ENCODE measurements around the gene BEGAIN. TPM values are rescaled to one million over a fixed set of nuclear protein-coding genes. Genes with fewer than 3 reads are reported as not detected.

The BEGAIN gene
- total RNA-seq, 3 donors from 2014 or later = 0.64 to 4.1 (median 2.0) TPM

GRCh38 chr14:100589760-100590469, 2.7 kb upstream of the BEGAIN start:
- peaks cover 0 to 9% of the 10 kb centered on the region in 2 donors for H3K27me3 ChIP-seq
- intact Hi-C loops (cut with DNase I; ENCODE audit: low total_unique reads) = loop anchor here (5.0 kb wide), 1 partner anchor 833 kb away; no protein-coding TSS in a partner anchor
- H3K27ac ChIP-seq = no peak overlapping the region
- no peaks in the 10 kb centered on the region for H3K9me3 ChIP-seq
- H3K4me1 ChIP-seq = no peaks in the 10 kb centered on the region
- no peak for DNase-seq (ENCODE audit: low spot score in 2 of 2)
- no peak overlapping the region for H3K4me3 ChIP-seq
- no peaks in the 10 kb centered on the region for H3K36me3 ChIP-seq
- no peak for TF ChIP-seq POLR2A (IDR thresholded peaks at IDR 0.05)
- no peak for TF ChIP-seq POLR2AphosphoS5 (IDR thresholded peaks at IDR 0.05)
- no peak for TF ChIP-seq CTCF (IDR thresholded peaks at IDR 0.05)

DNA sequence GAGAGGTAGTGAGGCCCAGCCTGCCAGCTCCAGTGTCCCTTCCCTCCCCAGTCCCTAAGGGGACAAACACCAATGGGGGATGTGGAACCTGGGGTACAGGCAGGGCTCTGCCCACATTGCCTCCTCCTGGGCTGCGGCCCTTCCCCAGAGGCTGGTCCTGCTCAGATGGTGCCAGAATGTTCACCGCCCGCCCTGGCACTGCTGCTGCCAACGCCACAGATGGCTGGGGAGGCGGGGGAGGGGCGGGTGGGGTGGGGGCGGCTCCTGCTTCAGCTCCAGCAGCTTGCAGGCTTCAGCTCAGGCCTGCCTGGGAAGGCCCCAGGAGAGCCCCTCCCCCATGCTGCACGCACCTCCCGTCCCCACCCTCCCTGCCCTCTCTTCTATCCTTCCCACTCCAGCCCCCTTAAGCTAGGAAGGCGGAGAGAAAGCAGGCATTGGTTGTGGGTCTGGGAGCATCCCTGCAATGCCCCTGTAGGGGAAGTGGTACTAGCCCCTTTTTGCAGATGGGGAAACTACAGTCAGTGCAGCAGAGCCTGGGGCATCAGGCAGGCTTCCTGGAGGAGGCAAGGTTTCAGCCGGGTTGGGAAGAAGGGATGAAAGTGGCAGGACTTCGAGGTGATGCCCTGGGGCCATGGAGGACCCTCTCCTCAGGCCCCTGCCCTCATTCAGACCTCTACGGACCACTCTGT, 2.0 kb upstream of the BEGAIN start:
- no peak overlapping the region for H3K4me3 ChIP-seq
- no peak for DNase-seq (ENCODE audit: low spot score in 2 of 2)
- no peaks in the 10 kb centered on the region for H3K9me3 ChIP-seq
- no peak overlapping the region for H3K27ac ChIP-seq
- peaks cover 0 to 9% of the 10 kb centered on the region in 2 donors for H3K27me3 ChIP-seq
- no peaks in the 10 kb centered on the region for H3K36me3 ChIP-seq
- no peaks in the 10 kb centered on the region for H3K4me1 ChIP-seq
- intact Hi-C loops (cut with DNase I; ENCODE audit: low total_unique reads) = no loop called here
- no peak for TF ChIP-seq CTCF (IDR thresholded peaks at IDR 0.05)
- TF ChIP-seq POLR2A (IDR thresholded peaks at IDR 0.05) = no peak
- no peak for TF ChIP-seq POLR2AphosphoS5 (IDR thresholded peaks at IDR 0.05)

DNA sequence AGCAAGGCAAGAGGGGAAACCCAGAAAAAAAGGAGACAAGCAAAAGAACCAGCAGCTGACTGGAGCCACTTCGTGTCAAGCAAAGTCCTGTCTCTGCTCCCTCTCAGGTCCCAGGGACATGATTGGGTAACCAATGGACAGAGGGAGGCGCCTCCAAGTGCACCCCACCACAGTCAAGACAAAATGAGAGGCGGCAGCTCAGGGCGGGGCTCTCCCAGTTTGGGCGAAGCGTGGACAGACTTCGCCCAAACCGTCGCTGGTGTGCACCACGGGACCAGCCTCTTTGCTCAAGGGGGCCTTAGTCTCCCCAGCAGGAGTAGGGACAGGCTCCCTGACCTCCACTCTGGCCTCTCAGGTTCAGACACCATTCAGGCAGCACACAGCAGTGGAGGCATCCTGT, 1.5 kb upstream of the BEGAIN start:
- no peaks in the 10 kb centered on the region for H3K4me1 ChIP-seq
- no peak overlapping the region for H3K27ac ChIP-seq
- DNase-seq (ENCODE audit: low spot score in 2 of 2) = no peak
- H3K9me3 ChIP-seq = no peaks in the 10 kb centered on the region
- TF ChIP-seq POLR2A (IDR thresholded peaks at IDR 0.05) (no peak), CTCF (IDR thresholded peaks at IDR 0.05) (no peak), POLR2AphosphoS5 (IDR thresholded peaks at IDR 0.05) (no peak)
- peaks cover 0 to 9% of the 10 kb centered on the region in 2 donors for H3K27me3 ChIP-seq
- no peak overlapping the region for H3K4me3 ChIP-seq
- intact Hi-C loops (cut with DNase I; ENCODE audit: low total_unique reads) = no loop called here
- no peaks in the 10 kb centered on the region for H3K36me3 ChIP-seq

DNA sequence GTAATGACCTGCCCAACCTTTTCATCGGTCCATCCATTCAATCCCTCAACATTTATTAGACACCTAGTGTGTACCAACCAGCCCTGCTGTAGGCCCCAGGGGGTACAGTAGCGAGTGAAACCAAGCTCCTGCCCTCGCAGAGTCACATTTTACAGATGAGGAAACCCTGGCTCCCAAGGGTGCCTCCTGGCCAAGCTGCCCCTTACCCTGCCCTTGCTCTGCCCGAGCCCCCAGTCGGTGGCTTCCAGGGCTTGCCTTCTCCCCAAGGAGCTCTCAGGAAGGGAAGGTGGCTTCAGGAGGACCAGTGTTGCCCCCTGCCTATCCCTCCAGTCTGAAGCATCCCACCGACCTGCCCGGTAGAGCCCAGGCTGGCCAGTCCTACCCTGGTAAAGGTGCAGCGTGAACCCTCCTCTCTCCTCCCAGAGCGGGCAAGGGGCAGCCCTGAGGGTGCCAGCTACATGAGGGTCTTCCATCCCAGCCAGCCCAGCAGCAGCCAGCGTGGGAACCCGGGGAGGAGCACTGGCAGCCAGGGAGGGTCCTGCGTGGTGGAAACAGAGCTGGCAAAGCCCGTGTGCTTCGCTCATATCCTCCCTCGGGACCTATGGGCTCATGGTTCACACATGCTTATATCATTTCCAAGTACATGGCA, 670 bp upstream of the BEGAIN start:
- intact Hi-C loops (cut with DNase I; ENCODE audit: low total_unique reads) = no loop called here
- H3K4me3 ChIP-seq = peak overlapping the region in 2 of 3 donors; percentile 68 to 83

More for the DNA sequence above, 670 bp upstream of the BEGAIN start:
- Histone ChIP-seq H3K36me3 (no peaks in the 10 kb centered on the region), H3K4me1 (no peaks in the 10 kb centered on the region), H3K9me3 (no peaks in the 10 kb centered on the region), H3K27me3 (peaks cover 0 to 9% of the 10 kb centered on the region in 2 donors), H3K27ac (no peak overlapping the region)
- TF ChIP-seq POLR2A (IDR thresholded peaks at IDR 0.05) (no peak), CTCF (IDR thresholded peaks at IDR 0.05) (no peak), POLR2AphosphoS5 (IDR thresholded peaks at IDR 0.05) (no peak)
- no peak for DNase-seq (ENCODE audit: low spot score in 2 of 2)

Data from breast epithelium (tissue), 4 donors.